Stomach (tissue), 9 donors: ENCODE results near the gene TLR1. TPM values are rescaled to one million over a fixed set of nuclear protein-coding genes. Genes with fewer than 3 reads are reported as not detected.
A peak's percentile ranks its signal among the peaks of the same experiment; 100 is the strongest.

Experiments used
- DNase-seq, 2 donors: peaks; one replicate each; pipeline versions ENCODE4 v3.0.0 to v3.0.0-alpha.2; 2013 to 2019
- H3K27ac ChIP-seq, 5 donors: fragments of 200-600 bp in 4 of 5; sonication (generic) in 4 of 5; one replicate each; pipeline ENCODE4 v1.5.1; 2013 to 2019; ENCODE audit warnings: mild to moderate bottlenecking in 1 of 5, moderate library complexity in 1 of 5
- H3K27me3 ChIP-seq, 3 donors: fragments of 200-600 bp; sonication (generic); one replicate each; pipeline ENCODE4 v1.5.1; 2017 to 2019; ENCODE audit warnings: mixed run types in 1 of 3
- H3K36me3 ChIP-seq, 4 donors: fragments of 200-600 bp; sonication (generic); 1 replicate in 3 of 4; 2 replicates in 1 of 4; pipeline ENCODE4 v1.5.1; 2016 to 2019
- H3K4me1 ChIP-seq, 4 donors: fragments of 200-600 bp; sonication (generic); one replicate each; pipeline ENCODE4 v1.5.1; 2016 to 2019
- H3K4me3 ChIP-seq, 4 donors: fragments of 200-600 bp; sonication (generic) in 3 of 4; one replicate each; pipeline ENCODE4 v1.5.1; 2016 to 2019; ENCODE audit warnings: mild to moderate bottlenecking in 1 of 4
- H3K9me3 ChIP-seq, 4 donors: fragments of 200-600 bp; sonication (generic); one replicate each; pipeline ENCODE4 v1.5.1; 2016 to 2019
- CTCF ChIP-seq, 7 experiments: fragments of 450-650 bp in 4 of 7; fragments of 200-600 bp in 3 of 7; sonication (generic) in 3 of 7; IDR thresholded peaks; one replicate each; pipeline ENCODE4 v1.5.1; 2016 to 2019; ENCODE audit warnings: antibody characterized with exemption in 7 of 7, control low read depth in 2 of 7, mild to moderate bottlenecking in 1 of 7
- EP300 ChIP-seq: sonication (generic); formaldehyde crosslinking; IDR thresholded peaks from one replicate; pipeline ENCODE4 v1.6.1; 2017; ENCODE audit warnings: antibody characterized with exemption
- POLR2A ChIP-seq, 4 donors: fragments of 450-650 bp; IDR thresholded peaks; one replicate each; pipeline ENCODE4 v1.6.1; 2016; ENCODE audit warnings: antibody characterized with exemption in 4 of 4, control low read depth in 2 of 4, mild to moderate bottlenecking in 1 of 4, moderate library complexity in 1 of 4
- POLR2AphosphoS5 ChIP-seq, 3 donors: sonication (generic); formaldehyde crosslinking; IDR thresholded peaks; one replicate each; pipeline ENCODE4 v1.6.1; 2016; ENCODE audit warnings: antibody characterized with exemption in 3 of 3
- WGBS, 5 donors: extraction: QIAGEN DNeasy Blood & Tissue Kit in 3 of 5; methylation state at CpG; one replicate each; pipeline versions ENCODE4 v1.1.5 to v1.1.7; 2013 to 2018; 5-methylcytosine and 5-hydroxymethylcytosine counted together
- intact Hi-C: fragments of 100-400 bp; cut with DNase I; formaldehyde crosslinking; loops from one replicate; pipeline ENCODE4 v1.15.1; 2023; ENCODE audit warnings: low total_unique reads
- polyA plus RNA-seq, 3 donors: library from polyadenylated mRNA; stranded (reverse); fragments of 200-250 nt; gene quantifications; one replicate each; pipeline ENCODE4 v1.2.3, GENCODE V29; 2013
- total RNA-seq, 5 donors: library from RNA; depleted of rRNA; stranded (reverse); fragments of >200 nt; gene quantifications; one replicate each; pipeline versions ENCODE4 v1.1.0 to v1.2.3, GENCODE V29; 2014 to 2016
- donor health status: healthy with polysubstance abuse.
- donor health status: Bipolar disorder and iron deficiency.
- donor health status: healthy.

Gene TLR1
- total and polyA plus RNA-seq, 8 donors: 1.2 to 37.4 (median 5.3) TPM; not detected in 1

- Histone ChIP-seq H3K27ac (peak overlapping the region in 4 of 5 donors; percentile 42 to 81 (median 72)), H3K4me3 (peak overlapping the region; percentile 13 to 33 (median 31)), H3K4me1 (peaks cover 0 to 30% (median 15%) of the 10 kb centered on the region in 4 donors), H3K9me3 (no peaks in the 10 kb centered on the region), H3K27me3 (no peaks in the 10 kb centered on the region), H3K36me3 (peaks cover 0 to 19% (median 18%) of the 10 kb centered on the region in 4 donors)
- DNase-seq: peak in 1 of 2 donors; percentile 34
- WGBS, 5 donors: 15 to 31% (median 24%) methylated on average over 6 of the region's 6 CpGs
- intact Hi-C loops: no loop called here
- no peak for TF ChIP-seq POLR2AphosphoS5 (IDR thresholded peaks at IDR 0.05)
- TF ChIP-seq CTCF (IDR thresholded peaks at IDR 0.05): no peak
- TF ChIP-seq POLR2A (IDR thresholded peaks at IDR 0.05): no peak
- no peak for TF ChIP-seq EP300
These were observed 548 bp downstream of the TLR1 start for GRCh38 chr4:38803833-38804653.

GRCh38 chr4:38802561-38803355, 1.8 kb downstream of the TLR1 start:
- Histone ChIP-seq H3K27me3 (no peaks in the 10 kb centered on the region), H3K9me3 (no peaks in the 10 kb centered on the region), H3K4me3 (peak overlapping the region in 2 of 4 donors; percentile 33), H3K36me3 (peaks cover 0 to 32% (median 28%) of the 10 kb centered on the region in 4 donors), H3K27ac (peak overlapping the region in 1 of 5 donors; percentile 72), H3K4me1 (peaks cover 0 to 30% (median 15%) of the 10 kb centered on the region in 4 donors)
- DNase-seq: no peak
- TF ChIP-seq POLR2A (IDR thresholded peaks at IDR 0.05) (no peak), CTCF (IDR thresholded peaks at IDR 0.05) (no peak), EP300 (no peak), POLR2AphosphoS5 (IDR thresholded peaks at IDR 0.05) (no peak)
- WGBS, 5 donors: 84 to 95% (median 92%) methylated on average over 15 of the region's 15 CpGs
- intact Hi-C loops: no loop called here

- intact Hi-C loops: no loop called here
These were observed 3.6 kb downstream of the TLR1 start for GRCh38 chr4:38800961-38801450.

More at GRCh38 chr4:38800961-38801450, 3.6 kb downstream of the TLR1 start:
- no peak for DNase-seq
- no peaks in the 10 kb centered on the region for H3K27me3 ChIP-seq
- peaks cover 0 to 3% (median 0%) of the 10 kb centered on the region in 4 donors for H3K9me3 ChIP-seq
- peaks cover 0 to 46% (median 30%) of the 10 kb centered on the region in 4 donors for H3K36me3 ChIP-seq
- H3K4me3 ChIP-seq: peak overlapping the region in 2 of 4 donors; percentile 33
- H3K4me1 ChIP-seq: peaks cover 0 to 29% (median 15%) of the 10 kb centered on the region in 4 donors
- H3K27ac ChIP-seq: peak overlapping the region in 1 of 5 donors; percentile 11
- no peak for TF ChIP-seq POLR2AphosphoS5 (IDR thresholded peaks at IDR 0.05)
- TF ChIP-seq POLR2A (IDR thresholded peaks at IDR 0.05): no peak
- TF ChIP-seq CTCF (IDR thresholded peaks at IDR 0.05): no peak
- no peak for TF ChIP-seq EP300
- 89 to 97% (median 95%) methylated on average over 3 of the region's 3 CpGs for WGBS, 5 donors
